ENCODE results near the gene DTX1.

DTX1 gene

GRCh38 chr12:113092607-113093408, 36.3 kb downstream of the DTX1 start:
- DNase-seq (ENCODE audit: low read depth in 1 of 2, low spot score in 1 of 2) = no peak

- DNase-seq (ENCODE audit: low read depth in 1 of 2, low spot score in 1 of 2) = no peak
Observed at GRCh38 chr12:113093409-113094101, 37.0 kb downstream of the DTX1 start.

- DNase-seq (ENCODE audit: low read depth in 1 of 2, low spot score in 1 of 2) = no peak
Observed at GRCh38 chr12:113094738-113095137, 38.2 kb downstream of the DTX1 start.

GRCh38 chr12:113095405-113095804, 38.9 kb downstream of the DTX1 start:
- no peak for DNase-seq (ENCODE audit: low read depth in 1 of 2, low spot score in 1 of 2)

GRCh38 chr12:113096675-113097461, 40.3 kb downstream of the DTX1 start:
- no peak for DNase-seq (ENCODE audit: low read depth in 1 of 2, low spot score in 1 of 2)

- no peak for DNase-seq (ENCODE audit: low read depth in 1 of 2, low spot score in 1 of 2)
Observed at GRCh38 chr12:113097716-113098440, 41.3 kb downstream of the DTX1 start.

- DNase-seq (ENCODE audit: low read depth in 1 of 2, low spot score in 1 of 2) = peak; percentile 33 to 37
Observed at GRCh38 chr12:113098441-113099028, 42.0 kb downstream of the DTX1 start.

- no peak for DNase-seq (ENCODE audit: low read depth in 1 of 2, low spot score in 1 of 2)
Observed at GRCh38 chr12:113099364-113099763, 42.8 kb downstream of the DTX1 start.

- no peak for DNase-seq (ENCODE audit: low read depth in 1 of 2, low spot score in 1 of 2)
Observed at GRCh38 chr12:113099764-113100163, 43.2 kb downstream of the DTX1 start.

GRCh38 chr12:113101751-113102150, 45.2 kb downstream of the DTX1 start:
- DNase-seq (ENCODE audit: low read depth in 1 of 2, low spot score in 1 of 2) = no peak

- DNase-seq (ENCODE audit: low read depth in 1 of 2, low spot score in 1 of 2) = no peak
Observed at GRCh38 chr12:113102811-113103210, 46.3 kb downstream of the DTX1 start.

GRCh38 chr12:113103756-113104450, 47.4 kb downstream of the DTX1 start:
- peak; percentile 40 to 46 for DNase-seq (ENCODE audit: low read depth in 1 of 2, low spot score in 1 of 2)

- no peak for DNase-seq (ENCODE audit: low read depth in 1 of 2, low spot score in 1 of 2)
Observed at GRCh38 chr12:113104953-113105510, 48.5 kb downstream of the DTX1 start.

- DNase-seq (ENCODE audit: low read depth in 1 of 2, low spot score in 1 of 2) = no peak
Observed at GRCh38 chr12:113105606-113106271, 49.2 kb downstream of the DTX1 start.

- DNase-seq (ENCODE audit: low read depth in 1 of 2, low spot score in 1 of 2) = no peak
Observed at GRCh38 chr12:113106361-113106760, 49.8 kb downstream of the DTX1 start.

GRCh38 chr12:113108308-113108707, 51.8 kb downstream of the DTX1 start:
- no peak for DNase-seq (ENCODE audit: low read depth in 1 of 2, low spot score in 1 of 2)

GRCh38 chr12:113109360-113109759, 52.8 kb downstream of the DTX1 start:
- DNase-seq (ENCODE audit: low read depth in 1 of 2, low spot score in 1 of 2) = no peak

- no peak for DNase-seq (ENCODE audit: low read depth in 1 of 2, low spot score in 1 of 2)
Observed at GRCh38 chr12:113109872-113110599, 53.5 kb downstream of the DTX1 start.

GRCh38 chr12:113111247-113111646, 54.7 kb downstream of the DTX1 start:
- DNase-seq (ENCODE audit: low read depth in 1 of 2, low spot score in 1 of 2) = no peak

Data from activated T-helper 1 cell treated with anti-CD3 and anti-CD28 coated beads, Interleukin-2, amount 50 U/mL, for 16 hours (primary cell).